Hepatocyte (in vitro differentiated cells): ENCODE data around the gene CNOT4. TPM values are rescaled to one million over a fixed set of nuclear protein-coding genes. Genes with fewer than 3 reads are reported as not detected.

ENCODE experiments used
- DNase-seq: peaks from one replicate; pipeline ENCODE4 v3.0.0-alpha.2; 2016; ENCODE audit warnings: low spot score
- H2AFZ ChIP-seq: fragments of 200-600 bp; sonication (generic); 2 replicates; pipeline ENCODE4 v1.6.0; 2016; ENCODE audit warnings: antibody characterized with exemption, mild to moderate bottlenecking
- H3K27ac ChIP-seq: fragments of 200-600 bp; sonication (generic); 2 replicates; pipeline ENCODE4 v1.5.1; 2016; ENCODE audit warnings: mild to moderate bottlenecking
- H3K27me3 ChIP-seq: fragments of 200-600 bp; sonication (generic); 2 replicates; pipeline ENCODE4 v1.6.1; 2016
- H3K36me3 ChIP-seq: fragments of 200-600 bp; sonication (generic); replicated peaks from 2 replicates; pipeline ENCODE4 v1.5.1; 2016; ENCODE audit warnings: low read depth; ENCODE audit not compliant: insufficient read depth
- H3K4me1 ChIP-seq: fragments of 200-600 bp; sonication (generic); 2 replicates; pipeline ENCODE4 v1.5.1; 2016; ENCODE audit warnings: mild to moderate bottlenecking, moderate library complexity; ENCODE audit not compliant: insufficient read depth
- H3K4me2 ChIP-seq: fragments of 200-600 bp; sonication (generic); 2 replicates; pipeline ENCODE4 v1.6.0; 2016
- H3K4me3 ChIP-seq: fragments of 200-600 bp; sonication (generic); 2 replicates; pipeline ENCODE4 v1.5.1; 2016; ENCODE audit warnings: mild to moderate bottlenecking
- H3K79me2 ChIP-seq: fragments of 200-600 bp; sonication (generic); 2 replicates; pipeline ENCODE4 v1.6.0; 2017; ENCODE audit warnings: mild to moderate bottlenecking
- H3K9me2 ChIP-seq: fragments of 200-600 bp; sonication (generic); replicated peaks from 2 replicates; pipeline ENCODE4 v1.6.0; 2017; ENCODE audit warnings: mild to moderate bottlenecking; ENCODE audit not compliant: insufficient read depth
- H3K9me3 ChIP-seq: fragments of 200-600 bp; sonication (generic); 2 replicates; pipeline ENCODE4 v1.5.1; 2016; ENCODE audit warnings: low read depth, mild to moderate bottlenecking
- H4K20me1 ChIP-seq: fragments of 200-600 bp; sonication (generic); 2 replicates; pipeline ENCODE4 v1.6.0; 2016; ENCODE audit warnings: mild to moderate bottlenecking; ENCODE audit not compliant: insufficient read depth, poor library complexity, severe bottlenecking
- CTCF ChIP-seq: fragments of 200-600 bp; sonication (generic); IDR thresholded peaks from 2 replicates; pipeline ENCODE4 v1.5.1; 2016; ENCODE audit warnings: antibody characterized with exemption, mild to moderate bottlenecking; ENCODE audit not compliant: poor library complexity
- EZH2 ChIP-seq: fragments of 200-600 bp; sonication (generic); IDR thresholded peaks from 2 replicates; pipeline ENCODE4 v1.6.1; 2016; ENCODE audit warnings: antibody characterized with exemption, mild to moderate bottlenecking, borderline replicate concordance
- EZH2phosphoT487 ChIP-seq: fragments of 200-600 bp; sonication (generic); IDR thresholded peaks from one replicate; pipeline ENCODE4 v1.6.1; 2018; ENCODE audit warnings: antibody characterized with exemption, mild to moderate bottlenecking, low read depth, moderate library complexity; ENCODE audit not compliant: unreplicated experiment, severe bottlenecking
- WGBS: methylation state at CpG from one replicate; pipeline ENCODE4 v1.1.6; 2016; ENCODE audit warnings: low lambda C conversion rate; ENCODE audit errors: missing lambda C conversion rate; 5-methylcytosine and 5-hydroxymethylcytosine counted together
- polyA plus RNA-seq: library from polyadenylated mRNA; unstranded; fragments of >200 nt; fragmentation: Nextera tagmentation; extraction: Ambion mirVana; gene quantifications from 2 replicates; pipeline ENCODE4 v1.2.1, GENCODE V29; 2016
- total RNA-seq: library from RNA; depleted of rRNA; stranded (reverse); fragments of >200 nt; gene quantifications from 2 replicates; pipeline ENCODE4 v1.2.3, GENCODE V29; 2014

CNOT4 gene
- total and polyA plus RNA-seq, 2 experiments from 2014 or later, result 11.8 to 12.9 TPM

- no peak overlapping the region for H2AFZ ChIP-seq
- no peaks in the 10 kb centered on the region for H3K36me3 ChIP-seq
- no peak overlapping the region for H3K4me3 ChIP-seq
- no peak overlapping the region for H3K4me2 ChIP-seq
- no peaks in the 10 kb centered on the region for H3K4me1 ChIP-seq
- H3K27me3 ChIP-seq, result no peaks in the 10 kb centered on the region
- no peak for TF ChIP-seq EZH2phosphoT487
- WGBS, result 65% methylated on average over 3 of the region's 3 CpGs
- H3K9me3 ChIP-seq, result no peaks in the 10 kb centered on the region
- no peak overlapping the region for H3K27ac ChIP-seq
- no peak for DNase-seq
- no peaks in the 10 kb centered on the region for H3K9me2 ChIP-seq
- H3K79me2 ChIP-seq, result no peaks in the 10 kb centered on the region
- no peaks in the 10 kb centered on the region for H4K20me1 ChIP-seq
Measured at GRCh38 chr7:135514856-135515255, 5.0 kb upstream of the CNOT4 start.

GRCh38 chr7:135512135-135512887 lies 2.4 kb upstream of the CNOT4 start:
- H2AFZ ChIP-seq, result no peak overlapping the region
- H4K20me1 ChIP-seq, result peaks cover 17% of the 10 kb centered on the region
- 94% methylated on average over 2 of the region's 2 CpGs for WGBS
- no peaks in the 10 kb centered on the region for H3K36me3 ChIP-seq
- H3K79me2 ChIP-seq, result peaks cover 22% of the 10 kb centered on the region
- TF ChIP-seq EZH2 (no peak), CTCF (peak; percentile 47)
- no peak overlapping the region for H3K4me2 ChIP-seq
- H3K4me1 ChIP-seq, result peaks cover 12% of the 10 kb centered on the region
- no peak overlapping the region for H3K27ac ChIP-seq
- no peaks in the 10 kb centered on the region for H3K9me2 ChIP-seq
- peak; percentile 63 for DNase-seq
- H3K4me3 ChIP-seq, result no peak overlapping the region
- H3K9me3 ChIP-seq, result no peaks in the 10 kb centered on the region
- no peaks in the 10 kb centered on the region for H3K27me3 ChIP-seq

GRCh38 chr7:135510592-135511183 lies 786 bp upstream of the CNOT4 start:
- DNase-seq, result peak; percentile 20
- WGBS, result 7% methylated on average over 17 of the region's 17 CpGs
- H3K27ac ChIP-seq, result no peak overlapping the region

More at GRCh38 chr7:135510592-135511183, 786 bp upstream of the CNOT4 start:
- H3K9me3 ChIP-seq, result no peaks in the 10 kb centered on the region
- peaks cover 28% of the 10 kb centered on the region for H4K20me1 ChIP-seq
- peak overlapping the region; percentile 96 for H2AFZ ChIP-seq
- H3K79me2 ChIP-seq, result peaks cover 38% of the 10 kb centered on the region
- H3K27me3 ChIP-seq, result no peaks in the 10 kb centered on the region
- H3K4me2 ChIP-seq, result peak overlapping the region; percentile 88
- H3K9me2 ChIP-seq, result no peaks in the 10 kb centered on the region
- H3K4me3 ChIP-seq, result peak overlapping the region; percentile 53
- H3K4me1 ChIP-seq, result peaks cover 16% of the 10 kb centered on the region
- TF ChIP-seq EZH2 (no peak), CTCF (peak; percentile 23), EZH2phosphoT487 (no peak)
- no peaks in the 10 kb centered on the region for H3K36me3 ChIP-seq
